ENCODE data around the gene PAQR8. TPM values are rescaled to one million over a fixed set of nuclear protein-coding genes. Genes with fewer than 3 reads are reported as not detected.

The PAQR8 gene
- total RNA-seq, 3 donors from 2014 or later: 70.6 to 184 (median 81.4) TPM

GRCh38 chr6:52393780-52394179, 31.8 kb downstream of the PAQR8 start:
- no peaks in the 10 kb centered on the region for H3K36me3 ChIP-seq (ENCODE audit: low read depth)
- no peaks in the 10 kb centered on the region for H3K9me3 ChIP-seq
- peaks cover 46% of the 10 kb centered on the region for H3K4me1 ChIP-seq (ENCODE audit: low read depth)
- no peak overlapping the region for H3K4me3 ChIP-seq
- TF ChIP-seq CTCF (IDR thresholded peaks at IDR 0.05): no peak
- ATAC-seq: no peak
- intact Hi-C loops (cut with DNase I, micrococcal nuclease): no loop called here
- DNase-seq: no peak

DNA sequence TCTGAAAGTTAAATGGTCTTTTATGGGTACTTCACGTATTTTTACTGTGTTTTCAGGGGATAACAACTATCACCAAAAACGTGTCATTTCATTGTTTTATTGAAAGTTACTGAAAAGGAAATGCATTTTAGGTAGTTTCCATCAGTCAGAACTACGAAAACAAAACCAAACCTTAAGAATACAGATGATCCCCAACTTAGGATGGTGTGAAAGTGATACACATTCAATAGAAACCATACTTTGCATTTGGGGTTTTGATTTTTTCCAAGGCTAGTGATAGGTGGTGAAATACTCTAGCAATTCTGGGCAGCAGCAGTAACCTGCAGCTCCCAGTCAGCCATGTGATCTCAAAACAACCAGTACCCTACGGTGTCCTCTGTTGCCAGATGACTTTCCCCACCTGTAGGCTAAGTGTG, 32.3 kb downstream of the PAQR8 start:
- no peak for TF ChIP-seq CTCF (IDR thresholded peaks at IDR 0.05)
- H3K4me1 ChIP-seq (ENCODE audit: low read depth): peaks cover 47% of the 10 kb centered on the region
- H3K9me3 ChIP-seq: no peaks in the 10 kb centered on the region
- no peaks in the 10 kb centered on the region for H3K36me3 ChIP-seq (ENCODE audit: low read depth)
- DNase-seq (no peak), ATAC-seq (no peak)
- intact Hi-C loops (cut with DNase I, micrococcal nuclease): no loop called here
- no peak overlapping the region for H3K4me3 ChIP-seq

- H3K4me1 ChIP-seq (ENCODE audit: low read depth): peaks cover 48% of the 10 kb centered on the region
- DNase-seq (no peak), ATAC-seq (peak; percentile 35)
- TF ChIP-seq CTCF (IDR thresholded peaks at IDR 0.05): no peak
- H3K9me3 ChIP-seq: no peaks in the 10 kb centered on the region
- H3K36me3 ChIP-seq (ENCODE audit: low read depth): no peaks in the 10 kb centered on the region
- intact Hi-C loops (cut with DNase I, micrococcal nuclease): no loop called here
- no peak overlapping the region for H3K4me3 ChIP-seq
Observed at GRCh38 chr6:52395969-52396368, 34.0 kb downstream of the PAQR8 start.

DNA sequence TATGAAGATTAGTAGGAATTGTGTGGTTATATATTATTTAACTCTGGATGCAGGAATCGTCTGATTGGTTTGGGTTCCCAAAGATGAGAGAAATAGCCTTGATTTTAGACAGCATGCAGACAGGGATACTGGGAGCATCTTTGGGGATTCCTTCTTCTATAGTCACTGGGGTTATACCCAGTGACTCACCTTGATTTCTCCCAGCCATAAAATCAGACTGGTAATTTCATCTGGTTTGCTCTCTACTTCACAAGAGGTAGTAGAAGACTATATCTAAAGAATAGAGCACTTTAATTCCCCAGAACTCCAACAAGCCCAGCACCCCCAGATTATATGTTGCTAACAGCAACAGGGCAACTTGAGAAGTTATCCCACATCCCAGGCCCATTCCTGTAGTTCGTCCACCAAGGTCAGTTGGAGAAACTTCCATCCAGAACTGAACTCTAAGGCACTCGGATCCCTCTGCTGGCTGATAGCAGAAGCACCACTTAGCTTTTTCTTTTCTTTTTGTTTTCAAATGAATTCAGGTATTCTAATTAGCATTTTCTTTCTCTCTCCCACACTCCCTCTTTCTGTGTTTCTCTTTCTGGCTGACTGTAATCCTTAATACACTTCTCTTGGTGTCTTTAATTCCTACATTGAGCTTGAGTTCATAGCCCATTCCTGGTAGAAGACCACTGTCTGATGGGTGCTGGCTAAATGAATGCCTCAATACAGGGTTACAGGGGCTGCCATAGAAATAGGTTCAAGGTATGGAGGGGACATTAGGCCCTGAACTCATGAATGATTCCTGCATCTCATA, 37.8 kb downstream of the PAQR8 start:
- H3K4me1 ChIP-seq (ENCODE audit: low read depth): peaks cover 52% of the 10 kb centered on the region
- intact Hi-C loops (cut with DNase I, micrococcal nuclease): loop anchor here in 1 of 2 donors (10.0 kb wide), 1 partner anchor 115 kb away; the partner anchor contains the start of gene MCM3
- peak in 1 of 3 donors; percentile 69 for DNase-seq
- peak; percentile 60 for ATAC-seq
- no peaks in the 10 kb centered on the region for H3K36me3 ChIP-seq (ENCODE audit: low read depth)
- no peak overlapping the region for H3K4me3 ChIP-seq
- H3K9me3 ChIP-seq: no peaks in the 10 kb centered on the region
- TF ChIP-seq CTCF (IDR thresholded peaks at IDR 0.05): peak; percentile 71

DNA sequence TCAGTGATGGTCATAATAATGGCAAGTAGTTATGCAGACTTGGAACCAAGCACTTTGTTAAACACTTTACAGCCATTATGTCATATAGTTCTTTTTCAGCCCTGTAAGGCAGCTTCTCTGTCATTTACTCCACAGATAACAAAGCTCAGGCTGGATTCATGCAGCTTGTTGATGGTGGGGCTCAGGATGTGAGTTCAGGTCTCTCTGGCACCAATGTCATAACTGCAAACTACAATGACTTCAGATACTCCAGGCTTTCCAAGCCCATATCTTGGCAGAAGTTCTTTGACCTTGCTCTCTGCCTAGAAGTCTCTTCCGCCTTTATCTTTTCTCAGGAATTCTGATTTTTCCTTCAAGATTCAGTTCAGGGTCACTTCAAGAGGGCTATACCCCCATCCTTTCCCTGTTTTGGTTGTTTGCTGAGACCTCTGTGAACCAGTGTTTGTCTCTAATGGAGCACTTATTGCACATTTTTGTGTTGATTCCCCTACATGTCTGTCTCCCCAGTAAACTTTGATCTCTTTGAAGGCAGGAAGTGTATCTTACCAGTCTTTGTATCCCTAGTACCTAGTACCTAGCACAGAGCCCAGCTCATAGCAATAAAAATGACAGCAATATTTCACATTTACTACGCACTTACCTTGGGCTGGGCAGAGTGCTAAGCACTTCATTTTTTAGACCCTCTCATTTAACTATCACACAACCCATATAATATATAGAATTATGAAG, 38.5 kb downstream of the PAQR8 start:
- no peak for DNase-seq
- peak; percentile 65 for ATAC-seq
- H3K4me3 ChIP-seq: no peak overlapping the region
- no peaks in the 10 kb centered on the region for H3K9me3 ChIP-seq
- no peak for TF ChIP-seq CTCF (IDR thresholded peaks at IDR 0.05)
- H3K36me3 ChIP-seq (ENCODE audit: low read depth): no peaks in the 10 kb centered on the region
- H3K4me1 ChIP-seq (ENCODE audit: low read depth): peaks cover 51% of the 10 kb centered on the region
- intact Hi-C loops (cut with DNase I, micrococcal nuclease): loop anchor here in 1 of 2 donors (10.0 kb wide), 1 partner anchor 116 kb away; the partner anchor contains the start of gene MCM3
